NT2/D1 (cell line): ENCODE measurements around the gene SGK1.

ENCODE experiments used
- DNase-seq: peaks from one replicate; pipeline ENCODE4 v3.0.0-alpha.2; 2011; ENCODE audit warnings: low read depth, low spot score
- H3K27me3 ChIP-seq: 2 replicates; pipeline ENCODE4 v1.6.0; 2011; ENCODE audit warnings: mild to moderate bottlenecking; ENCODE audit not compliant: insufficient read length, insufficient read depth
- H3K36me3 ChIP-seq: 2 replicates; pipeline ENCODE4 v1.6.1; 2011; ENCODE audit warnings: mild to moderate bottlenecking, low read length, mixed read lengths; ENCODE audit not compliant: insufficient read depth, insufficient read length
- H3K4me1 ChIP-seq: 2 replicates; pipeline ENCODE4 v1.5.1; 2011; ENCODE audit not compliant: insufficient read depth, insufficient read length
- H3K4me3 ChIP-seq: 2 replicates; pipeline ENCODE4 v1.5.1; 2011; ENCODE audit warnings: low read depth; ENCODE audit not compliant: insufficient read length
- H3K9ac ChIP-seq: 2 replicates; pipeline ENCODE4 v1.6.0; 2011; ENCODE audit warnings: low read depth; ENCODE audit not compliant: insufficient read length
- H3K9me3 ChIP-seq: 2 replicates; pipeline ENCODE4 v1.5.1; 2011; ENCODE audit warnings: mild to moderate bottlenecking, low read length; ENCODE audit not compliant: insufficient read depth
- SUZ12 ChIP-seq: IDR thresholded peaks from 2 replicates; pipeline ENCODE4 v1.6.1; 2011; ENCODE audit not compliant: insufficient read length, insufficient read depth; ENCODE audit errors: extremely low read depth
- YY1 ChIP-seq: IDR thresholded peaks from 2 replicates; pipeline ENCODE4 v1.6.1; 2011; ENCODE audit not compliant: insufficient read length, insufficient read depth
- ZNF274 ChIP-seq: IDR thresholded peaks from 2 replicates; pipeline ENCODE4 v1.6.1; 2011; ENCODE audit warnings: mild to moderate bottlenecking, low read depth, low read length

SGK1 gene

DNA sequence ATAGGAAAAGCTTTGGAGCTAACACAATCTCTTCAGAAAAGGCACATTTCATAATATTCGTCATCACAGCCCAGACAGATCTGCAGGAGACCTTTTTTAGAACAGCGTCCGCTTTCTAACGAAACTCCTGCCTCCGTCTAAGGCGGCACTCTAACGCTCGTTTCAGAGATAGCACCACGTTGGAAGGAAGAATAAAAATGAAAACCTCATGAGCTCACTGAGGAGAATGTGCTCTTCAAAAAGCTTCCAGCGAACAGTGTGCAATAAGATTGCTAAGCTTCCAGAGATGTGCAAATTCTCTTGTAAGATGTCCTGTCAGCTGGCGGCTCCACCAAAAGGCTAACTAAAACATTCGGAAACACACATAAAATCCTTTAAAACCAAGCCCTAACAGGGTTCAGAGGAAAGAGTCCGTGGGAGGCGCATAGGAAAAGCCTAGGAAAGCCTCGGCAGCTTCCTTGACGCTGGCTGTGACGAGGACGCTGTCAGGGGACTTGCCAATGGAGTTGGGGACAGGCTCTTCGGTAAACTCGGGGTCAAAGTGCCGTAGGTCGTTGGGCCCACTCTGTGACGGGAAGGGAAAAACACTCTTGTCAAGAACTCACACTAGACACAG, 147.9 kb downstream of the SGK1 start:
- peaks cover 59% of the 10 kb centered on the region for H3K36me3 ChIP-seq

DNA sequence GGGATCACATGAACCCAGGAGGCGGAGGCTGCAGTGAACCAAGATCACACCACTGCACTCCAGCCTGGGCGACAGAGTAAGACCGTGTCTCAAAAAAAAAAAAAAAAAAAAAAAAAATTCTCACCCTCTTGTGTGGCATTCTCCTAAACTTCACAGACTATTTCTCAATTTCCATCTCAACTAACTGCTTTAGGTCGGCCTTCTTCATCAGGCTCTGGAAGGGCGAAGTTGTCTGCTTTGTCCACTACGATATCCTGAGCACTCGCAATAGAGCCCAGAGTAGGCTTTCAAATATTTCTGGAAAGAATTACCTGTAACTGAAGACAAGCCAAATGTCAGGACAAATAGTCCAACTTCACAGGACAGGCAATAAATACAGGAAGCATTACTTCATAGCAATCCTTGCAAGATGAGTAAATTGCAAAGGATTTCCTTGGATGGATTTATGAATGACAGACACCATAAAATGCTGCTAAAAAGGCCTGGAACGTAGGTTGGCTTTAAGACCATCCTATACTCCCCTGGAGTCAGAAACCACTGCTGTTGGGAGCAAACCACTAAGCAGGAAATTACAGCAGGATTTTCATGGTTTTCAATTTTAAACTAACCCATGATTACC, 149.2 kb downstream of the SGK1 start:
- H3K27me3 ChIP-seq = no peaks in the 10 kb centered on the region
- no peak for DNase-seq
- no peak for TF ChIP-seq YY1
- no peak for TF ChIP-seq ZNF274
- no peak for TF ChIP-seq SUZ12
- no peak overlapping the region for H3K9ac ChIP-seq
- no peaks in the 10 kb centered on the region for H3K9me3 ChIP-seq
- peaks cover 58% of the 10 kb centered on the region for H3K36me3 ChIP-seq
- no peak overlapping the region for H3K4me3 ChIP-seq
- H3K4me1 ChIP-seq = no peaks in the 10 kb centered on the region

More for the DNA sequence above, 147.9 kb downstream of the SGK1 start:
- no peak for TF ChIP-seq ZNF274
- no peak for TF ChIP-seq SUZ12
- TF ChIP-seq YY1 = no peak
- Histone ChIP-seq H3K4me1 (no peaks in the 10 kb centered on the region), H3K9ac (no peak overlapping the region), H3K27me3 (no peaks in the 10 kb centered on the region), H3K4me3 (no peak overlapping the region), H3K9me3 (no peaks in the 10 kb centered on the region)
- no peak for DNase-seq

DNA sequence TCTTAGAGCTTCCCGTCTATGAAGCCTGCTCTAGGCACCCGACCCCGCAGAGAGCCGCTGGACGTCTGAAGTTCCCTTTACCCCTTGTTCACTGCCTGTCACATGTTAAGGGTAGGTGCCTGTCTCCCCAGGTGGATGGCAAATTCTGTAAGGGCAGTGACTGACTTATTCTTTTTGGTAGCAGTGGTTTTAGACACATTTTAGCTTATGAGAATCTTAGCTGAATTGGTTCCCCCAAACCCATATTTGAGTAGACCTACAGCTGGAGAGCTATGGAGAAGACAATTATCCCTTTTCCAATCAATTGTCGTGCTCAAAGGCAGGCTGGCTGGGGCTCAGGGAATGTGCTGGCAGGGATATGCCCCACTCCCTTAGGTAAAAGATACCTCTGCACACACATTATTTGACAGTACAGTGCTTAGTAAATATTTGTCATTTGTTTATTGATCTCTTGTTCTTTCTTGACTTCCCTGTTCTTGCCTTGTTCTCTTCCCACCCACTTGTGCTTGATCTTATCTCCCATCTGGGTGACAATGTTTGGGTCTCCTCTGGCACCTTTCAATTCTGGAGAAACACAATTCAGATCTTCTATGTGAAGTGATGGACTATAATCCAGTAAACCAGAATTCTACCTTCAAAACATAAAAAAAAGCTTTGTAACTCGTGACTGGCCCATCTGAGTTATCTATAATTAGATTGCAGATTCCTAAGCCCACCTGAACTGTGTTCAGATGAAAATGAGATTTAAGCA, 151.2 kb downstream of the SGK1 start:
- Histone ChIP-seq H3K27me3 (no peaks in the 10 kb centered on the region), H3K36me3 (peaks cover 38% of the 10 kb centered on the region), H3K9me3 (no peaks in the 10 kb centered on the region), H3K9ac (no peak overlapping the region), H3K4me1 (no peaks in the 10 kb centered on the region), H3K4me3 (no peak overlapping the region)
- TF ChIP-seq ZNF274 = no peak
- no peak for TF ChIP-seq YY1
- no peak for TF ChIP-seq SUZ12
- no peak for DNase-seq

DNA sequence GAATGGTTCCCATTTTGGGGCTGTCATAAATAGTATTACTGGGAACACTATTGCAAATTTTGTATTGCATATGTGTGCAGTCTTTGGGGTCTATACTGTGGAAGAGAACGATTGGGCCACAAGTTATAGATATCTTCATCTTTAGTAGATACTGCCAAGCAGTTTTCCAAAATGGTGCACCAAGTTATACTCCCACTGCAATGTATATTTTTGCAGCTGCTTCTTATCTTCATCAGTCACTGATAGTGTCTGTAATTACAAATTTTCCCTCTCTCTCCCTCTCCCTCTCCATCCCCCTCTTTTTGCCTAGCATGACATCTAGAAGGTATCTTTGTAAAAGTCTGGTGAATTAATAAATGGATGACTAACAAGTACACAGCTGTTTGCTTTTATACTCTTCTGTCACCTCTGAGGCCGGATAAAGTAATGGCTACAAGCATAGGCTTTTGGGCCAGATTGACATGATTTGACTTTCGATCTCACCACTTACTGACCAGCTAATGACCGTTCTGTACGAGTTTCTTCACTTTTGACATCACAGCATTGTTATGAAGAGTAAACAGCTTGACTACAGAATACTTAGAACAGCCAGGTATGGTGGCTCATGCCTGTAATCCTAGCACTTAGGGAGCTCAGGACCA, 152.2 kb downstream of the SGK1 start:
- TF ChIP-seq YY1 (no peak), ZNF274 (no peak), SUZ12 (no peak)
- no peaks in the 10 kb centered on the region for H3K9me3 ChIP-seq
- H3K4me1 ChIP-seq = peaks cover 2% of the 10 kb centered on the region
- H3K36me3 ChIP-seq = peaks cover 28% of the 10 kb centered on the region
- H3K9ac ChIP-seq = no peak overlapping the region
- H3K4me3 ChIP-seq = no peak overlapping the region
- H3K27me3 ChIP-seq = no peaks in the 10 kb centered on the region
- DNase-seq = no peak

DNA sequence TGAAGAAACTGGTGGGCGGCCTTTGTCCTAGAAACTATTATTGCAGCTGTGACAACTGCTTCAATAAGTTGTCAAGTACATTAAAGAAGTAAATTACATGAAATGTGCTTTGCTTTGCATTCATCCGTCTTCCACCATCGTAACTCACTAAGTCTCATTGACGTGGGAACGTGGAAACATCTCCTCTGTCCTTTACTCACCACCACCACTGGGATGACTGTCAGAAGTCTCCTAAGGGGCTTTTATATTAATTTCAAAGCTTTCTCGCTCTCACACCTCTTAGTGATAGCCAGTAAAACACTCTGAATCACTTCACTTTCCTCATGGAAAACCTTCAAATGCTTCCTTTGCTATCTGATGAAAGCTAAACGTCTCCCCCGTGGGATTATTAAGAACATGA, 153.6 kb downstream of the SGK1 start:
- no peak for DNase-seq
- Histone ChIP-seq H3K36me3 (peaks cover 14% of the 10 kb centered on the region), H3K9me3 (no peaks in the 10 kb centered on the region), H3K9ac (no peak overlapping the region), H3K4me3 (no peak overlapping the region), H3K4me1 (peaks cover 2% of the 10 kb centered on the region), H3K27me3 (no peaks in the 10 kb centered on the region)
- no peak for TF ChIP-seq SUZ12
- no peak for TF ChIP-seq YY1
- TF ChIP-seq ZNF274 = no peak

DNA sequence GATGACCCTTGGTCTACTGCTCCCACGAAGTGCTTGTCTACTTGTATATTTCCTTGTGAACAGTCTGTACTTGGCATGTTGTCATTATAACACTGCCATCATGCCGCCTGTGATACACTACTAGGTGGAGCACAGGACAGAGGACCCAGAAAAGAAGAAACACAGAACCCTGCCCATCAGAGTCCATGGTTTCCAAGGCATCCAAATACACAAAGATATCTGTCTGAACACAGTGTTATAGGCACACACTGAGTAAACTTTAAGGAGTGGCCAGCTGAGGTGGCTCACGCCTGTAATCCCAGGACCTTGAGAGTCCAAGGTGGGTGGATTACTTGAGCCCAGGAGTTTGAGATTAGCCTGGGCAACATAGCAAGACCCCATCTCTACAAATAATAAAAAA, 155.0 kb downstream of the SGK1 start:
- H3K9ac ChIP-seq = no peak overlapping the region
- H3K27me3 ChIP-seq = no peaks in the 10 kb centered on the region
- H3K4me3 ChIP-seq = no peak overlapping the region
- no peaks in the 10 kb centered on the region for H3K9me3 ChIP-seq
- peaks cover 2% of the 10 kb centered on the region for H3K4me1 ChIP-seq
- peaks cover 3% of the 10 kb centered on the region for H3K36me3 ChIP-seq
- DNase-seq = no peak
- TF ChIP-seq ZNF274 = no peak
- no peak for TF ChIP-seq YY1
- no peak for TF ChIP-seq SUZ12

DNA sequence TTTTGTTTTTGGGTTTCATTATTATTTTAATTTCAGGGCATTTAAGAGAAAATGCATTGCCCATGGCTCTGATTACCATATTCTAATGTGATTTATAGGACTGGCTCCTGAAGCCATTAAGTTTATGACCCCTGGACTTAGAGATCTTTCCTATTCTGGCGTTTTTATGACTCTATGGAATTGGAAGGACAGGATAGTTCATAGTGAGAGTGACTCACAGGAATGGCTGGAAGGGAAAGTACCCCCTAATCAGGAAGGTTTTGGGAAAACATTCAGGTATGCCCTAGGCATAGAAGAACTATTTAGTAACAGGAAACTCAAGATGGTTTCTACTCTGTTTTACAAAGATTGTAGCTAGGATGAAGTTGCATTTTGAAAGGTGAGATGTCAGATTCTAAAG, 156.9 kb downstream of the SGK1 start:
- DNase-seq = no peak
- H3K36me3 ChIP-seq = no peaks in the 10 kb centered on the region
- H3K4me3 ChIP-seq = no peak overlapping the region

More for the DNA sequence above, 156.9 kb downstream of the SGK1 start:
- Histone ChIP-seq H3K27me3 (no peaks in the 10 kb centered on the region), H3K4me1 (peaks cover 2% of the 10 kb centered on the region), H3K9ac (no peak overlapping the region), H3K9me3 (no peaks in the 10 kb centered on the region)
- TF ChIP-seq SUZ12 (no peak), ZNF274 (no peak), YY1 (no peak)
